K562 (cell line): Measurements from ENCODE around the gene DCTN2. TPM values are rescaled to one million over a fixed set of nuclear protein-coding genes. Genes with fewer than 3 reads are reported as not detected.

Source experiments
- BRCA1 ChIP-seq, 2 experiments: fragments of 450-650 bp in 1 of 2; sonication (generic) in 1 of 2; formaldehyde crosslinking in 1 of 2; IDR thresholded peaks; 2 replicates each; pipeline versions ENCODE4 v1.5.0 to v1.6.1; 2017 to 2020; ENCODE audit warnings: mild to moderate bottlenecking in 1 of 2, missing genetic modification reagents in 1 of 2
- CBX2 ChIP-seq: fragments of 200-600 bp; sonication (generic); IDR thresholded peaks from one replicate; pipeline ENCODE4 v1.6.1; 2012; ENCODE audit warnings: mild to moderate bottlenecking, low read length, inconsistent platforms; ENCODE audit not compliant: insufficient read depth, poor library complexity, severe bottlenecking
- FOXA3 ChIP-seq, 2 experiments: fragments of 450-650 bp in 1 of 2; sonication (generic) in 1 of 2; formaldehyde crosslinking; IDR thresholded peaks in 1 of 2; conservative IDR thresholded peaks in 1 of 2; 2 replicates each; pipeline versions ENCODE4 v1.4.0 to v1.8.0; 2020 to 2022; ENCODE audit warnings: mild to moderate bottlenecking in 2 of 2, missing genetic modification reagents in 1 of 2
- GATAD2B ChIP-seq: fragments of 450-650 bp; IDR thresholded peaks from 2 replicates; pipeline ENCODE4 v1.6.1; 2017; ENCODE audit warnings: mild to moderate bottlenecking, borderline replicate concordance
- HCFC1 ChIP-seq: IDR thresholded peaks from 2 replicates; pipeline ENCODE4 v1.6.1; 2012; ENCODE audit warnings: low read depth, low read length, improper control_type of control experiment
- NEUROD1 ChIP-seq: fragments of 150-350 bp; IDR thresholded peaks from 2 replicates; pipeline ENCODE4 v1.6.1; 2014; ENCODE audit warnings: borderline replicate concordance, low read length, low read depth; ENCODE audit not compliant: partially characterized antibody
- REST ChIP-seq, 2 experiments: fragments of 450-650 bp; formaldehyde crosslinking in 1 of 2; IDR thresholded peaks; 2 replicates each; pipeline versions ENCODE4 v1.4.0 to v1.6.1; 2014 to 2020; ENCODE audit warnings: mild to moderate bottlenecking in 2 of 2, borderline replicate concordance in 1 of 2, low read depth in 1 of 2
- SMAD4 ChIP-seq: fragments of 250-450 bp; sonication (Bioruptor Pico); conservative IDR thresholded peaks from 2 replicates; pipeline ENCODE4 v1.8.0; 2021; ENCODE audit warnings: inconsistent platforms, mild to moderate bottlenecking, moderate library complexity
- SRSF1 ChIP-seq: fragments of 200-400 bp; formaldehyde crosslinking; IDR thresholded peaks from 2 replicates; pipeline ENCODE4 v1.6.1; 2017; ENCODE audit warnings: mild to moderate bottlenecking, low read depth, low read length, moderate library complexity
- SRSF7 ChIP-seq: fragments of 200-400 bp; formaldehyde crosslinking; optimal IDR thresholded peaks from 2 replicates; pipeline ENCODE3; 2017; ENCODE audit warnings: mild to moderate bottlenecking, low read depth, low read length
- TAF15 ChIP-seq: fragments of 200-400 bp; formaldehyde crosslinking; IDR thresholded peaks from 2 replicates; pipeline ENCODE4 v1.6.1; 2017; ENCODE audit warnings: mild to moderate bottlenecking, low read depth, low read length, moderate library complexity
- TARDBP ChIP-seq: fragments of 450-650 bp; IDR thresholded peaks from 2 replicates; pipeline ENCODE4 v1.6.1; 2016
- TCFL5 ChIP-seq: fragments of 250-450 bp; sonication (Bioruptor Pico); conservative IDR thresholded peaks from 2 replicates; pipeline ENCODE4 v1.6.1; 2021; ENCODE audit warnings: mild to moderate bottlenecking, moderate library complexity, matching md5 sums
- ZNF444 ChIP-seq: fragments of 250-450 bp; sonication (Bioruptor Pico); IDR thresholded peaks from 2 replicates; pipeline ENCODE4 v1.4.0; 2020; ENCODE audit warnings: mild to moderate bottlenecking, moderate library complexity
- ZSCAN32 ChIP-seq: fragments of 450-650 bp; formaldehyde crosslinking; IDR thresholded peaks from 2 replicates; pipeline ENCODE4 v1.4.0; 2020; ENCODE audit warnings: mild to moderate bottlenecking, moderate library complexity
- polyA plus RNA-seq, 8 experiments: library from polyadenylated mRNA; depleted of rRNA in 4 of 8; stranded (reverse) in 5 of 8; unstranded in 3 of 8; fragments of >200 nt; fragmentation: Nextera tagmentation in 2 of 8; fragmentation: Illumina TruSeq in 1 of 8; extraction: Ambion mirVana in 2 of 8; extraction: Trizol in 1 of 8; gene quantifications; 2 replicates each; pipeline versions ENCODE4 v1.2.1 to v1.2.3, GENCODE V29; 2011 to 2014; ENCODE audit warnings: inconsistent platforms in 1 of 8, missing spikeins in 1 of 8
- total RNA-seq, 7 experiments: library from RNA; depleted of rRNA in 6 of 7; stranded (reverse); fragments of >200 nt in 6 of 7; fragmentation: Illumina TruSeq in 2 of 7; extraction: Trizol in 2 of 7; gene quantifications; 2 replicates each; pipeline versions ENCODE4 v1.2.1 to v1.2.3, GENCODE V29; 2011 to 2021; ENCODE audit warnings: low replicate concordance in 1 of 7
- TF ChIP-seq, protein P1 (sequence below): IDR thresholded peaks from 3 replicates; pipeline ENCODE4 v1.6.1; 2011; ENCODE audit warnings: borderline replicate concordance, mild to moderate bottlenecking; ENCODE audit not compliant: insufficient read length, insufficient read depth

DCTN2 gene
- total and polyA plus RNA-seq, 9 of the 15 experiments (the other 6 are each of a cell fraction or from before 2014, with no cell fraction given): 43.6 to 270 (median 125) TPM

DNA sequence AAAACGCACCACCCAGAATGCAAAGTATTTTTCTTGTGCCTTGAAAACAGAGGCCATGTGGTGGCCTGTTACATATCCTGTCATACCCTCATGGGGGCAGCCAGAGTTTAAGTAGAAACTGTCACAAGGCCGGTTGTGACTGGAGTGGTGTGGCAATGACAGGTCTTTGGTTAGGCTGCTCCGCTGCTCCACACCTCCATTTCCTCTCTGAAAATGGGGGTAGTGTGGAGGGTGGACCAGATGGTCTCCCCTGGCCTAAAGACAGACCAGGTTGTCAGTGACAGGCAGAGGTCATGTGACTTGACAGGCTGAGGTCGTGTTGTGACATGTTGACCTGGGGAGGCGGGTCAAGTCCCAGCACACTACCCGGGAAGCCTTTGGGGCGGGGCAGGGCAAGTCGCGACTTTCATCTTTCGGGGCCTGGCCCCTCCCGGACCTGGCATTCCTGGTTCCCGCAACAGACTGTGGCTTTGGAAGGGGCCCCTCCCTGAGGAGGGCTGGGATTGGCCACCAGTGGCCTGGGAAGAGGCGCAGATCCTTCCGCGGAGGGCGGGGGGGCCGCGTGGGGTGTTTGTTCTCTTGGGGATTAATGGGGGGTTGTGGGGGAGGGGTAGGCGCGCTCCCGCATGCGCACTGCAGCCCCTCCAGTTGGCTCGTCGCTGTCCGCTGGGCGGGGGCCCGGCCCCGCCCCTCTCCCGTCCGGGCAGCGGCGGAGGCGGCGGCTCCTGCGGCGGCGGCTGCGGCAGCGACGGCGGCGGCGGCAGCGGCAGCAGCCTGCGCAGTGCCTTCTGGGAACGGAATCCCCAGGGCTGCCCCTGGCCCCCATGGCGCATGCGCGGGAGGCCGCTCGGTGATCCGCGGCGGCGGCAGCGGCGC lies 24.7 kb downstream of the DCTN2 start, which contains the start of gene MBD6 (continued):
- no peak for TF ChIP-seq SRSF1
- no peak for TF ChIP-seq GATAD2B
- no peak for TF ChIP-seq BRCA1 (IDR thresholded peaks at IDR 0.05)
- no peak for TF ChIP-seq BRCA1 (CRISPR knock-in tag; IDR thresholded peaks at IDR 0.05)
- peak; percentile 8; the same call in 1 of the 2 replicates for TF ChIP-seq HCFC1
- peak; percentile 99 for TF ChIP-seq REST (IDR thresholded peaks at IDR 0.05; ENCODE audit: borderline replicate concordance)
- 0 out of 2 replicates have a peak, but pooled peaks have one; percentile 31 for TF ChIP-seq REST (CRISPR knock-in tag; IDR thresholded peaks at IDR 0.05; ENCODE audit: low read depth)
- no peak for TF ChIP-seq ZNF444 (CRISPR knock-in tag)
- no peak for TF ChIP-seq CBX2
- TF ChIP-seq TARDBP: no peak
- peak; percentile 22 for TF ChIP-seq NEUROD1
- TF ChIP-seq, protein P1, sequence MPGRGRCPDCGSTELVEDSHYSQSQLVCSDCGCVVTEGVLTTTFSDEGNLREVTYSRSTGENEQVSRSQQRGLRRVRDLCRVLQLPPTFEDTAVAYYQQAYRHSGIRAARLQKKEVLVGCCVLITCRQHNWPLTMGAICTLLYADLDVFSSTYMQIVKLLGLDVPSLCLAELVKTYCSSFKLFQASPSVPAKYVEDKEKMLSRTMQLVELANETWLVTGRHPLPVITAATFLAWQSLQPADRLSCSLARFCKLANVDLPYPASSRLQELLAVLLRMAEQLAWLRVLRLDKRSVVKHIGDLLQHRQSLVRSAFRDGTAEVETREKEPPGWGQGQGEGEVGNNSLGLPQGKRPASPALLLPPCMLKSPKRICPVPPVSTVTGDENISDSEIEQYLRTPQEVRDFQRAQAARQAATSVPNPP: no peak
- TF ChIP-seq SMAD4: peak; percentile 81; the same call in 1 of the 2 replicates
- TF ChIP-seq FOXA3 (CRISPR knock-in tag; conservative IDR thresholded peaks at IDR 0.05 in 1 of 2, IDR thresholded peaks at IDR 0.05 in 1 of 2): peak; percentile 21 to 77; a peak in 2 of 4 replicates
- TF ChIP-seq TAF15: no peak
- TF ChIP-seq SRSF7: no peak
- TF ChIP-seq TCFL5 (CRISPR knock-in tag): no peak
- TF ChIP-seq ZSCAN32 (CRISPR knock-in tag): 0 out of 2 replicates have a peak, but pooled peaks have one; percentile 25
